K562 (cell line): Measurements from ENCODE around the gene HSD17B12. TPM values are rescaled to one million over a fixed set of nuclear protein-coding genes. Genes with fewer than 3 reads are reported as not detected.
A peak's percentile ranks its signal among the peaks of the same experiment; 100 is the strongest.

Experiments used
- ATAC-seq: fragments of 200-7000 bp; cut with Tn5 transposase; 3 replicates; pipeline ENCODE4 v1.9.1; 2020; ENCODE audit warnings: moderate library complexity
- BruUV-seq: library from RNA; stranded (reverse); fragments of 400-500 nt; replicated peaks from 2 replicates; lab custom pipeline; 2021; lab: Mats Ljungman, UMichigan
- CTCF ChIA-PET: fragments of 300-600 bp; formaldehyde crosslinking; extraction: SDS; loops from one replicate; lab custom pipeline; 2021; ENCODE audit warnings: low intra/inter-chr PET ratio; lab: Yijun Ruan, JAX
- POLR2A ChIA-PET: fragments of 300-600, 350-650 bp; sonication (Branson Sonifier 250); formaldehyde crosslinking; extraction: SDS; loops from one replicate; lab custom pipeline; 2021; ENCODE audit warnings: antibody characterized with exemption, inconsistent platforms; lab: Yijun Ruan, JAX
- DNase-seq, 4 experiments: peaks; one replicate each; pipeline versions ENCODE4 v3.0.0 to v3.0.0-alpha.2; 2011 to 2018; ENCODE audit warnings: low spot score in 3 of 4, mixed read lengths in 3 of 4; ENCODE audit errors: extremely low read depth in 1 of 4
- FAIRE-seq: peaks from 2 replicates; lab custom pipeline; 2011; peaks lifted over from hg19 to GRCh38; lab: Jason Lieb, UNC
- H2AFZ ChIP-seq: 2 replicates; pipeline ENCODE4 v1.6.0; 2011; ENCODE audit warnings: low read depth, low read length, control low read depth, inconsistent platforms
- H3K27ac ChIP-seq: fragments of 200-600 bp; 3 replicates; pipeline ENCODE4 v1.8.0; 2011; ENCODE audit warnings: low read depth, mild to moderate bottlenecking, control low read depth, inconsistent platforms, low read length, moderate library complexity, mixed read lengths; ENCODE audit errors: extremely low read depth
- H3K27me3 ChIP-seq, 2 experiments: fragments of 300-600 bp in 1 of 2; 2 replicates in 1 of 2; 3 replicates in 1 of 2; pipeline versions ENCODE4 v1.6.0 to v1.8.0; 2011; ENCODE audit warnings: inconsistent platforms in 2 of 2, low read length in 2 of 2, mild to moderate bottlenecking in 1 of 2, mixed read lengths in 1 of 2, moderate library complexity in 1 of 2; ENCODE audit not compliant: control insufficient read depth in 2 of 2, insufficient read depth in 2 of 2
- H3K36me3 ChIP-seq: fragments of 300-600 bp; 3 replicates; pipeline ENCODE4 v1.8.0; 2011; ENCODE audit warnings: mild to moderate bottlenecking, low read length, inconsistent platforms; ENCODE audit not compliant: control insufficient read depth, insufficient read depth
- H3K4me1 ChIP-seq, 2 experiments: fragments of 200-600 bp in 1 of 2; replicated peaks in 1 of 2; 2 replicates in 1 of 2; 3 replicates in 1 of 2; pipeline versions ENCODE4 v1.5.1 to v1.8.0; 2011; ENCODE audit warnings: inconsistent platforms in 2 of 2, low read length in 2 of 2, mild to moderate bottlenecking in 1 of 2, mixed read lengths in 1 of 2, moderate library complexity in 1 of 2; ENCODE audit not compliant: control insufficient read depth in 2 of 2, insufficient read depth in 2 of 2
- H3K4me2 ChIP-seq: 2 replicates; pipeline ENCODE4 v1.6.1; 2011; ENCODE audit warnings: low read length, control low read depth, inconsistent platforms, mixed read lengths; ENCODE audit not compliant: insufficient read depth
- H3K4me3 ChIP-seq: fragments of 200-600 bp; sonication (generic), shearing (Covaris generic); 2 replicates; pipeline ENCODE4 v1.5.1; 2016; ENCODE audit warnings: control low read depth, inconsistent platforms
- H3K79me2 ChIP-seq: fragments of 200-600 bp; 3 replicates; pipeline ENCODE4 v1.8.0; 2011; ENCODE audit warnings: low read length, inconsistent platforms; ENCODE audit not compliant: control insufficient read depth, insufficient read depth
- H3K9ac ChIP-seq, 2 experiments: 2 replicates each; pipeline versions ENCODE4 v1.6.0 to v1.6.1; 2011; ENCODE audit warnings: low read depth in 2 of 2, low read length in 2 of 2, control low read depth in 1 of 2, inconsistent platforms in 1 of 2, mild to moderate bottlenecking in 1 of 2, mixed read lengths in 1 of 2; ENCODE audit not compliant: insufficient read depth in 1 of 2
- H3K9me1 ChIP-seq: one replicate; pipeline ENCODE4 v1.6.0; 2011; ENCODE audit warnings: inconsistent platforms, mild to moderate bottlenecking, low read length, moderate library complexity; ENCODE audit not compliant: control insufficient read depth, insufficient read depth
- H3K9me3 ChIP-seq: replicated peaks from 2 replicates; pipeline ENCODE4 v1.5.1; 2011; ENCODE audit warnings: low read depth, low read length, inconsistent platforms; ENCODE audit not compliant: control insufficient read depth, insufficient read depth
- H4K20me1 ChIP-seq: replicated peaks from 2 replicates; pipeline ENCODE4 v1.6.1; 2011; ENCODE audit warnings: low read length, inconsistent platforms, mixed read lengths; ENCODE audit not compliant: control insufficient read depth, insufficient read depth
- ARHGAP35 ChIP-seq: fragments of 450-650 bp; IDR thresholded peaks from 2 replicates; pipeline ENCODE4 v1.6.1; 2018; ENCODE audit not compliant: partially characterized antibody
- BRF1 ChIP-seq: IDR thresholded peaks from 3 replicates; pipeline ENCODE4 v1.6.1; 2011; ENCODE audit warnings: borderline replicate concordance, mild to moderate bottlenecking; ENCODE audit not compliant: insufficient read length; ENCODE audit errors: extremely low read depth
- BRF2 ChIP-seq: IDR thresholded peaks from 3 replicates; pipeline ENCODE4 v1.6.1; 2011; ENCODE audit warnings: borderline replicate concordance, mild to moderate bottlenecking; ENCODE audit not compliant: insufficient read length, insufficient read depth
- CBX8 ChIP-seq: fragments of 200-600 bp; sonication (generic); IDR thresholded peaks from 2 replicates; pipeline ENCODE4 v1.6.1; 2012; ENCODE audit warnings: borderline replicate concordance, mixed run types, low read depth, mild to moderate bottlenecking, moderate library complexity, mixed read lengths, low read length, control low read depth, inconsistent platforms; ENCODE audit not compliant: poor library complexity, severe bottlenecking; ENCODE audit errors: extremely low read depth
- CCNT2 ChIP-seq: IDR thresholded peaks from 2 replicates; pipeline ENCODE4 v1.6.1; 2011; ENCODE audit warnings: borderline replicate concordance, low read depth, mild to moderate bottlenecking, moderate library complexity, mixed read lengths, low read length; ENCODE audit not compliant: insufficient read length; ENCODE audit errors: extremely low read depth
- CHD2 ChIP-seq: IDR thresholded peaks from 2 replicates; pipeline ENCODE4 v1.6.1; 2011; ENCODE audit warnings: low read depth, low read length
- HMGN3 ChIP-seq: IDR thresholded peaks from 2 replicates; pipeline ENCODE4 v1.6.1; 2011; ENCODE audit warnings: borderline replicate concordance, low read depth, mild to moderate bottlenecking, mixed read lengths, low read length; ENCODE audit not compliant: insufficient read length; ENCODE audit errors: extremely low read depth
- PYGO2 ChIP-seq: fragments of 450-650 bp; IDR thresholded peaks from 2 replicates; pipeline ENCODE4 v1.6.1; 2016; ENCODE audit warnings: mild to moderate bottlenecking, missing genetic modification characterization, moderate library complexity, missing compliant biosample characterization
- RAD21 ChIP-seq, 2 experiments: fragments of 250-450 bp in 1 of 2; fragments of 450-650 bp in 1 of 2; sonication (Bioruptor Pico) in 1 of 2; formaldehyde crosslinking in 1 of 2; IDR thresholded peaks in 1 of 2; conservative IDR thresholded peaks in 1 of 2; 2 replicates each; pipeline versions ENCODE4 v1.4.0 to v1.8.0; 2020 to 2022; ENCODE audit warnings: mild to moderate bottlenecking in 2 of 2, moderate library complexity in 1 of 2
- RBFOX2 ChIP-seq: fragments of 200-400 bp; formaldehyde crosslinking; IDR thresholded peaks from 2 replicates; pipeline ENCODE4 v1.6.1; 2017; ENCODE audit warnings: low read depth, mild to moderate bottlenecking, low read length, moderate library complexity
- U2AF1 ChIP-seq: fragments of 200-400 bp; formaldehyde crosslinking; optimal IDR thresholded peaks from 2 replicates; pipeline ENCODE3; 2017; ENCODE audit warnings: mild to moderate bottlenecking, low read depth, low read length, moderate library complexity
- ZNF316 ChIP-seq: fragments of 450-650 bp; IDR thresholded peaks from 2 replicates; pipeline ENCODE4 v1.6.1; 2016
- ZNF347 ChIP-seq: fragments of 450-650 bp; formaldehyde crosslinking; IDR thresholded peaks from 2 replicates; pipeline ENCODE4 v1.4.0; 2020; ENCODE audit warnings: low read depth, mild to moderate bottlenecking, moderate library complexity
- ZNF354B ChIP-seq: fragments of 250-450 bp; sonication (Bioruptor Pico); IDR thresholded peaks from 2 replicates; pipeline ENCODE4 v1.4.0; 2020
- WGBS: fragments of 100-300 bp; shearing (Covaris generic); methylation state at CpG from one replicate; pipeline ENCODE4 v1.1.6; 2016; ENCODE audit warnings: low coverage, mixed read lengths; ENCODE audit not compliant: insufficient coverage; ENCODE audit errors: missing lambda C conversion rate; 5-methylcytosine and 5-hydroxymethylcytosine counted together
- in situ Hi-C: fragments of 300-500 bp; cut with MboI; formaldehyde crosslinking; loops from 4 replicates; pipeline ENCODE4 v1.15.0; 2018; ENCODE audit warnings: inconsistent platforms, mixed read lengths
- intact Hi-C: fragments of 100-400 bp; cut with micrococcal nuclease; formaldehyde crosslinking; loops from 2 replicates; pipeline ENCODE4 v1.14.2; 2022
- polyA plus RNA-seq, 8 experiments: library from polyadenylated mRNA; depleted of rRNA in 4 of 8; stranded (reverse) in 5 of 8; unstranded in 3 of 8; fragments of >200 nt; fragmentation: Nextera tagmentation in 2 of 8; fragmentation: Illumina TruSeq in 1 of 8; extraction: Ambion mirVana in 2 of 8; extraction: Trizol in 1 of 8; gene quantifications; 2 replicates each; pipeline versions ENCODE4 v1.2.1 to v1.2.3, GENCODE V29; 2011 to 2014; ENCODE audit warnings: inconsistent platforms in 1 of 8, missing spikeins in 1 of 8
- total RNA-seq, 7 experiments: library from RNA; depleted of rRNA in 6 of 7; stranded (reverse); fragments of >200 nt in 6 of 7; fragmentation: Illumina TruSeq in 2 of 7; extraction: Trizol in 2 of 7; gene quantifications; 2 replicates each; pipeline versions ENCODE4 v1.2.1 to v1.2.3, GENCODE V29; 2011 to 2021; ENCODE audit warnings: low replicate concordance in 1 of 7
- TF ChIP-seq, protein P1 (sequence below), 3 experiments: IDR thresholded peaks in 2 of 3; conservative IDR thresholded peaks in 1 of 3; 2 replicates each; pipeline ENCODE4 v1.5.1; 2011 to 2012; ENCODE audit warnings: low read length in 3 of 3, mild to moderate bottlenecking in 3 of 3, control low read depth in 2 of 3, improper control_type of control experiment in 1 of 3, inconsistent platforms in 1 of 3, low read depth in 1 of 3, mixed read lengths in 1 of 3, moderate library complexity in 1 of 3; ENCODE audit not compliant: insufficient read depth in 2 of 3

HSD17B12 gene
- total and polyA plus RNA-seq, 9 of the 15 experiments (the other 6 are each of a cell fraction or from before 2014, with no cell fraction given), result 9.1 to 34.5 (median 23.3) TPM

GRCh38 chr11:43649501-43649900 is 31.0 kb upstream of the HSD17B12 start:
- in situ Hi-C loops, result no loop called here
- Histone ChIP-seq H3K9ac (no peak overlapping the region), H2AFZ (no peak overlapping the region), H3K9me3 (no peaks in the 10 kb centered on the region), H3K4me2 (no peak overlapping the region), H3K36me3 (no peaks in the 10 kb centered on the region), H3K4me1 (peaks cover 0 to 4% of the 10 kb centered on the region in 2 experiments; a peak in 1 of 5 replicates), H3K27ac (no peak overlapping the region), H4K20me1 (no peaks in the 10 kb centered on the region), H3K79me2 (peaks cover 10% of the 10 kb centered on the region), H3K4me3 (no peak overlapping the region), H3K9me1 (no peaks in the 10 kb centered on the region), H3K27me3 (no peaks in the 10 kb centered on the region)
- FAIRE-seq (no peak), DNase-seq (no peak), ATAC-seq (peak; percentile 50; the same call in 1 of the 3 replicates)
- ChIA-PET CTCF (no interaction called here), POLR2A (no interaction called here)
- 78% methylated on average over 4 of the region's 4 CpGs for WGBS
- TF ChIP-seq ZNF316, result no peak
- no peak for TF ChIP-seq CBX8
- TF ChIP-seq RBFOX2, result no peak
- no peak for TF ChIP-seq HMGN3
- no peak for TF ChIP-seq ZNF347 (CRISPR knock-in tag)
- no peak for TF ChIP-seq U2AF1
- TF ChIP-seq PYGO2 (tag), result no peak
- TF ChIP-seq CCNT2, result no peak
- TF ChIP-seq ZNF354B (CRISPR knock-in tag), result no peak
- TF ChIP-seq BRF1, result no peak
- TF ChIP-seq ARHGAP35, result no peak
- TF ChIP-seq BRF2, result no peak
- peak in 1 of 2 experiments; percentile 52; a peak in 2 of 4 replicates for TF ChIP-seq RAD21 (CRISPR knock-in tag; conservative IDR thresholded peaks at IDR 0.05 in 1 of 2, IDR thresholded peaks at IDR 0.05 in 1 of 2)
- TF ChIP-seq, protein P1, sequence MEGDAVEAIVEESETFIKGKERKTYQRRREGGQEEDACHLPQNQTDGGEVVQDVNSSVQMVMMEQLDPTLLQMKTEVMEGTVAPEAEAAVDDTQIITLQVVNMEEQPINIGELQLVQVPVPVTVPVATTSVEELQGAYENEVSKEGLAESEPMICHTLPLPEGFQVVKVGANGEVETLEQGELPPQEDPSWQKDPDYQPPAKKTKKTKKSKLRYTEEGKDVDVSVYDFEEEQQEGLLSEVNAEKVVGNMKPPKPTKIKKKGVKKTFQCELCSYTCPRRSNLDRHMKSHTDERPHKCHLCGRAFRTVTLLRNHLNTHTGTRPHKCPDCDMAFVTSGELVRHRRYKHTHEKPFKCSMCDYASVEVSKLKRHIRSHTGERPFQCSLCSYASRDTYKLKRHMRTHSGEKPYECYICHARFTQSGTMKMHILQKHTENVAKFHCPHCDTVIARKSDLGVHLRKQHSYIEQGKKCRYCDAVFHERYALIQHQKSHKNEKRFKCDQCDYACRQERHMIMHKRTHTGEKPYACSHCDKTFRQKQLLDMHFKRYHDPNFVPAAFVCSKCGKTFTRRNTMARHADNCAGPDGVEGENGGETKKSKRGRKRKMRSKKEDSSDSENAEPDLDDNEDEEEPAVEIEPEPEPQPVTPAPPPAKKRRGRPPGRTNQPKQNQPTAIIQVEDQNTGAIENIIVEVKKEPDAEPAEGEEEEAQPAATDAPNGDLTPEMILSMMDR (IDR thresholded peaks at IDR 0.05 in 2 of 3, conservative IDR thresholded peaks at IDR 0.05 in 1 of 3; ENCODE audit: insufficient read depth in 2 of 3, low read depth in 1 of 3, low read length in 3 of 3), result 0 out of 6 replicates have a peak, but pooled peaks of 1 of the 3 experiments have one; percentile 19
- no peak for TF ChIP-seq CHD2
- intact Hi-C loops, result loop anchor here (2.0 kb wide), 1 partner anchor 59 kb away; no protein-coding TSS in a partner anchor
- BruUV-seq, result no TSS peak
